GM18498 (cell line): Measurements from ENCODE around the gene SLC39A7.

Source experiments
- ATAC-seq: cut with Tn5 transposase; IDR thresholded peaks from one replicate; pipeline ENCODE4 v1.9.1; 2021; ENCODE audit warnings: mild to moderate bottlenecking, moderate library complexity; ENCODE audit not compliant: unreplicated experiment

SLC39A7 gene

GRCh38 chr6:33170176-33171015, 30.3 kb upstream of the SLC39A7 start:
- no peak for ATAC-seq

GRCh38 chr6:33171016-33171879, 29.4 kb upstream of the SLC39A7 start:
- ATAC-seq: no peak

DNA sequence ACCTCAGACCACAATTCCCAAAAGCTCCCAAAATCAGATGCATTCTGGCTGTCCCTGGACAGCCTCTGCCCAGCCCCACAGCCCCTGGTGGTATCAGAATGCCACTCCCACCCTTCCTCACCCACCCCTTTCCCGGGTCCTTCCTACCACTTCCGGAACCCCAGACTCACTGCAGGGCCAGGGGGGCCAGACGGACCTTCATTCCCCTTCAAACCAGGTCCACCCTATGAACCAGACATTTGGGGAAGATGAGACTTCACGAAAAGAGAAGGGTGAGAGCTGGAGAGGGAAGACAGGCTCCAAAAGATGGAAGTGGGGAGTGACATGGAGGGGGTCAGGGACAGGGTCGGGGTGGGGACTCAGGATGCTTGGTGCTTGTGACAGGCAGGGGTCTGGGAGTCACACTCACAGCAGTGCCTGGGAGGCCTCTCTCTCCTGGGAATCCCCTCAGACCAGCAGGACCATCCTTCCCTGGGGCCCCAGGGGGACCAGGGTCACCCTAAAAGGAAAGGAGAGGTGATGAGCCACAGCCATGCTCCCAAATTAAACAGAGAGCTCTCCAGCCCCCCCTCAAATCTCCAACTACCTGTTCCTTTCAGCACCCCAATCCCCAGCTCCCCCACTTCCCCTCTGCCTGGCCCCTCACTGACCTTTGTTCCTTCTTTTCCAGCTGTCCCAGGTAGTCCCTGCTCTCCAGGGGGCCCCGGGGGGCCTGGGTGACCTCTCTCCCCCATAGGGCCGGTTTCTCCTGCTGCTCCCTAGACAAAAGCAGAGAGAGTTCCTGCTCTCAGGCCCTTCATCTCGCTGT, 28.6 kb upstream of the SLC39A7 start:
- no peak for ATAC-seq

DNA sequence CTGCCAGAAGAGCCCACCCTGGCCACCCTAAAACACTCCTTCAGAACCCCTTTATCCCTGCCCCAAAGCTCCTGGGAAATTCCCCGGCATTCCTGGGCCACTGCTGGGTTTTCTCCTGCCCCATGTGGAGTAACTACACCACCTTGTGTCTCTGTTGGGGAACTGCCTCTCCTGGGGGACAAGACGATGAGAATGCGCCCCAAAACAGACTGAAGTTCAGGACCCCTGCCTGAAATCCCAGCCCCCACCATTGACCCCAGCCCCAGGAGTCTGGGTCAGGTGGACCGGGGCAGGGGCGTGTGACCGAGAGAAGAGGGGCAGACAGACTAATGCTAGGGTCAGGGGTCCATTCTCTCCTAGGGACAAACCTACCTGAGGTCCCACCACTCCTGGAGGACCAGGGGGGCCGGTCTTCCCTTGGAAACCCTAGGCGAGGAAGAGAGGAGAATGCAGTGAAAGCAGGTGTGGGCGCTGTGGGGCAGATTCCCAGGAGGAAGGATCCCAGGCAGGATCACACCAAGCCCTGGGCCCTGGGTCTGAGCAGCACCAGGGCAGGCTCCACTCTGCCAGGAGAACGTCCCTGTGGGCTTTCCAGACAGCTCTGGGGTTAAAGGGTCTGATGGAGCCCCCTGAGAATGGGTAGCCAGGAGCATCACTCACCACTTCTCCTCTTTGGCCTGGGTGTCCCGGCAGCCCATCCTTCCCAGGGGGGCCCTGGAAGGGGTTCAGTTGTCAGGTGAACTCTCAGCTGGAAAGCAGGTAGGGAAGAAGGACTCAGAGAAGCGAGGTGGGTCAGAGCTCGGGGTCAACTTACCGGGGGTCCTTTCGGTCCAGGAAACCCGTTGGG, 27.8 kb upstream of the SLC39A7 start:
- no peak for ATAC-seq

DNA sequence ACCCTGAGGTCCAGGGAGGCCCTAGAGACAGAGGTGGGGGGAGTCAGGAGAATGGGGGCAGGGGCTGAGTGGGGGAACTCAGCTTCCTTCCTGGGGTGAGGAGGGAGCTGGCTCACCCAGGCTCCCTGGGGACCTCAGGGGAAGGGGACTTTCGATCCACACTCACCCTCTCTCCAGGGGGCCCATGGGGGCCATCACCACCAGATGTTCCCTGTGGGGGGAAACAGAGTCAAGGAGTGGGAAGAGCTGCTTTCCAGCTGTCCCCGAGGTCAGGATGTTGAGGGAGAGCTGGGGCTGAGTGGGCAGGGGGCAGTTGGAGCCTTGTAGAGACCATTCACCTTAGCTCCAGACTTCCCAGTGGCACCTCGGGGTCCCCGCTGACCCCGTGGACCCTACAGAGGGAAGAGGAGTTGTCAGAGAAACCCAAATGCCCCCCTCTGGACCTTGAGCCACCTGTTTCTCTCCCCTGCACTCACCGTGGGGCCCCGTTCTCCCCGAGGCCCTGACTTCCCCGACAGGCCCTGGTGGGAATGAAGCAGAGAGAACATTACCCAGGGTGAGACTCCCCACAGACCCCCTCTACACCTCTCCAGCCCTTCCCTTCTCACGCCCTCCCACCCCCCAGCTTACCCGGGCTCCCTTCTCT, 27.0 kb upstream of the SLC39A7 start:
- no peak for ATAC-seq

- no peak for ATAC-seq
These were observed 25.9 kb upstream of the SLC39A7 start for GRCh38 chr6:33174784-33175183.

GRCh38 chr6:33175436-33176069, 25.1 kb upstream of the SLC39A7 start:
- no peak for ATAC-seq

GRCh38 chr6:33176906-33177305, 23.8 kb upstream of the SLC39A7 start:
- no peak for ATAC-seq

DNA sequence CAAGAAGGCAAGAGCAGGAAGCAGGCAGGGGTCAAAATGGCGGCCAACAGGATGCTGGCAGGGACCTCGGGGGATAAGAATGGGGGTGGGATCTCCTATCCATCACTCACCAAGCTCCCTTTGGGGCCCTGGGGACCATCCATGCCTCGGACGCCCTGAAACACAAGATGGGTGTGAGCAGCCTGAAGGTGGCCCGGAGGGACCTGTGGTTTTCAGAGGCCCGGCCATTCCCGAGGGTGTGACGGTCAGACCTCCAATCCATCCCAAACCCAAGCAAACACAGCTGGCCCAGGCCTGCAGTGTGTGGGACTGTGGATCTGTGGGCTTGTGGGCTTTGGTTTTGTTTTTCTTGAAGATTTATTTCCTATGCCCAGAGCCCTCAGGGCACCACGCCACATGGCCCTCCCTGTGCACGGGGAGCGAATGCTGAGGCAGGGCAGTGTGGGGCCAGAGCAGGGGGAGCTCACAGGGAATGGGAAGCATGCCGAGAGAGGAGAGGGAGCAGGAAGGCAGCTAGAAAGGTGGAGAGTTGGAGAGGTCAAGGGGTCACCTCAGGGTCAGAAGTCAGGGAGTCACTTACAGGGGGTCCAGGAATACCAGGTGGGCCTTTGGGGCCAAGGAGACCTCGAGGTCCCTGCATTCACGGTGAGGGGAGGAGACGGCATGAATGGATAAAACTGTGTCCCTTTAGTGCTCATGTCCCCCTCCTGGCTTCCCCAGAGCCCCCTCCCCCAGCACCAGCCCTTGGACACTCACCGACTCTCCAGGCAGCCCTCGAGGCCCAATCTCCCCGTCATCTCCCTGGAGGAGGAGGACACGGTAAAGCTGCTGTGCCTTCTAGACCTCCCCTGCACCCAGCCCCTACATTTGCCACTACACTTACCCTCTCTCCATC, 22.9 kb upstream of the SLC39A7 start:
- no peak for ATAC-seq

DNA sequence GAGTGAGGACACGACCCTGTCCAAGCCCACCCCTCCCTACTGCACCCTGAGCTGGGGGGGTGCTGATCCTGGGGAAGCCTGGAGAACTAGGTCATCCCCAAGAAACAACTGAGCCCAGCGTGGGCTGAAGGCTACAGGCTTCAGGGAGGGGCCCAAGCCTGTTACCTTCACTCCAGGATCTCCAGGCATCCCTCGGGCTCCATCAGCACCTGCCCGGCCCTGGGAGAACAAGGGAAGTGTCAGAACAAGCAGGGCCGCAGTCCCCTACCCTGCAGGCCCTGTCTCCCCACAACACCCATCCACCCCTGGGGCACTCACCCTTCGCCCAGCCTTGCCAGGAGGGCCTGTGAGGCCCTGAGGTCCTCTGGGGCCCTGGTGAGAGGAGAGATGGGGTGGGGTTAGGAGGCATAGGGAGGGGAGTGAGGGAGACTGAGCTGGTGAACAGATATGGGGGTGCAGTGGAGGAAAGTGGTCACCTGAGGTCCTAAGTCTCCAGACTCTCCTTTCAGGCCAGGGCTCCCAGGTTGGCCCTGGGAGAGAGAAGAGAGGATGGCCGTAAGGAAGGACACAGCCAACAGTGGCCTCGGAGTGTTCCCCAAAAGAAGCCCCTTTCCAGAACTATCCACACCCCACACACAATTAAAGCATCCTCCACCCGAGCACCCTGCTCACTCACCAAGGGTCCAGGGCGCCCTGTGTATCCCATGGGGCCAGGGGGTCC, 21.8 kb upstream of the SLC39A7 start:
- no peak for ATAC-seq

DNA sequence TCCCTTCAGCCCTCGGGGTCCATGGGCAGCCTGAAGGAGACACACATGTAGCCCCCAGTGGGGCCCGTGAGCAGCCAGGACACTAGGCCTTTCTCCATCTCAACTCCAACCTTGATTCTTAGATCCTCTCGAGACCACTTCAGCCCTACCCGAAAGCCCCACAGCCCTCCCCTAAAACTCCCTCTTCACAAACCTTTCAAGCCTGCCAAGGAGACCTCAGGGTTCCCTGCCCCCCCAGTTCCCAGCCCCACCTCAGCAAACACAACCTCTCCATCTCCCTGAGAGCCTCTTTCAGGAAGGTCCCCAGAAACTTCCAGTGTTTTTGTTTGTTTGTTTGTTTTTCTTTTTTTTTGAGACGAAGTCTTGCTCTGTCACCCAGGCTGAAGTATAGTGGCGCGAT, 19.5 kb upstream of the SLC39A7 start:
- no peak for ATAC-seq

DNA sequence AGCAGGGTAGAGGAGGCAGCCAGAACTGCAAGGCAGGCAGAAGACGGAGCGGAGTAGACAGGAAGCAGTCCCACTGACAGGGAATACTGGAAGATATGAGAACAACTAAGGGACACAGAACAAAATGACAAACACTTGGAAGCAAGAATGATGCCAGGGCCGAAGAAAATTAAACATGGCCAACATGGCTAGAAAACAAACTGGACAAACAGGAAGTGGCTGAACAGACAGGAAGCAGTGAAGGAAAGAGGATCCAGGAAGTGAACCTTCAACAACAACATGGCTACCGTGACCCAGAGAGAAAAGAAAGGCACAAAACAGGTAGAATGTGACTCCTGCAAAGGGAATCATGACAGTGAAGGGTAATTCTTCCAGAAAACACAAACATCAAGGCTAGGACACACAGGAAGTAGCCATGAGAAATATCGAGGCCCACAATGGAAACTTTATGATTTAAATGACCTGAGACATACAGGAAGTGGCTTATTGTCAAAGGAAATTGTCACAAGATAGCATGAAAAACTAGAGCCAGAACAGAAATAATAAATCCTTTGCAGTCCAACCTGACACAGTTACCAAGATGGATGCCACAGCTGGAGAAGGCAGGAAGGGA, 17.5 kb upstream of the SLC39A7 start:
- no peak for ATAC-seq

DNA sequence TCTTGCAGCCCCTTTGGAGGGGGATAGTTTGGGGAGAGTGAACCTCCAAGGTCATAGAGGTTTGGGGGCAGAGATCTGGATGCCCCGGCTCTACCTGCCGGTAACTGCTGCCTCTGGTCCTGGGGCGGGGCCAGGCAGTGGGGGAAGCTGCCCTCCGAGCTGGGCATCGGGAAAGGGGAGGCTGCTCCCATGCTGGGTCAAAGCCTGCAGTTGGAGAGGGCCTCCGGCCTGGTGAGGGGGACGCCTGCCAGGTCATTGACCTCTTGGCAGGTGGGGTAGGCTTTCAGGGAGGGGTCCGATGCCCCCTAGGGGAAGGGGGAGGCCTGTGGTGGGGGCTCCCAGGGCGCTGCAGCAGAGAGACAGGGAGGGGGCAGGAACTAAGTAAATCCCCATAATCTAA, 15.5 kb upstream of the SLC39A7 start:
- no peak for ATAC-seq

GRCh38 chr6:33185654-33186187, 14.9 kb upstream of the SLC39A7 start:
- no peak for ATAC-seq

DNA sequence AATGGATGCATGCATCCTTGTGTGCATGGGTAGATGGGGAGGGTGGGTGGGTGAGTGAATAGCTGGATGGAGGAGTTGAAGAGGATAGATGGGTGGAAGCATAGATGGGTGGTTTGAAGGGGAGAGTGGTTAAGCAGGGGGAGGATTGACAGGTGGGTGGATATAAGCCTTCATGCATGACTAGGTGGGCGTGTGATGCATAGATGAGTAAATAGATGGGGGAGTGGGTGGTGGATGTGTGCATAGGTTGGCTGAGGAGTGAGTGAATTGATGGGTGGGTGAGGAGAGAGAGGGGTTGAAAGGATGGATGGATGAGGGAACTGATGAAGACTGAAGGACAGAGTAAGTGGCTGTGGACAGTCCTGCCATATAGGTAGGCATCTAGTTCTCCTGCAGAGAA, 12.9 kb upstream of the SLC39A7 start:
- no peak for ATAC-seq

DNA sequence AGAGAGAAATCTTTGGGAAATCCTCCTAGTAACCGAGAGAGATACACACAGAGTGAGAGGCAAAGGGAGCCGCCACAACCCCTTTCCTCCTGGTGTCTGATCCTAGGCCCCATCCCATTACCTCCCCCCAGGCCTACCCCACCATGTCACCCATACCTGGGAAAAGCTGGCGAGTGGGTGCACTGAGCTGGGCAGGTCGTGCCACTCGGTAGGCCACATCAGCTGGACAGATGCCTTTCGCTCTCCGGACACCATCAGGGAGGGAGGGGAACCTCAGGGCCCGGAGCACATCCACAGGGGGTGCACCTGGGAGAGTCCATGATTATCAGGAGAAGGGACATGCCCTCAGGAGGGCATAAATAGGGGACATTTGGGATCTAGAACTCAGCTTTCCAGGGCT, 11.5 kb upstream of the SLC39A7 start:
- ATAC-seq: no peak
